H1 (cell line): Measurements from ENCODE around the gene ABCF3. TPM values are rescaled to one million over a fixed set of nuclear protein-coding genes. Genes with fewer than 3 reads are reported as not detected.

Experiments
- CTCF ChIA-PET: fragments of 300-600 bp; sonication (Branson Sonifier 250); formaldehyde crosslinking; loops from one replicate; lab custom pipeline; 2021; ENCODE audit not compliant: partially characterized antibody; lab: Charles Lee
- POLR2A ChIA-PET: fragments of 300-600 bp; sonication (Branson Sonifier 250); formaldehyde crosslinking; loops from one replicate; lab custom pipeline; 2021; ENCODE audit warnings: inconsistent platforms; ENCODE audit not compliant: partially characterized antibody; lab: Charles Lee
- DNase-seq, 2 experiments: peaks; one replicate each; pipeline versions ENCODE4 v3.0.0 to v3.0.0-alpha.2; 2010 to 2022; ENCODE audit warnings: low spot score in 2 of 2, low read depth in 1 of 2, mixed read lengths in 1 of 2
- FAIRE-seq: peaks from 2 replicates; lab custom pipeline; 2011; peaks lifted over from hg19 to GRCh38; lab: Jason Lieb, UNC
- H2AFZ ChIP-seq: 2 replicates; pipeline ENCODE4 v1.8.1; 2012; ENCODE audit warnings: low read length, inconsistent platforms
- H2AK5ac ChIP-seq: 2 replicates; pipeline ENCODE4 v1.6.1; 2013; ENCODE audit warnings: low read depth, low read length
- H2BK120ac ChIP-seq: replicated peaks from 2 replicates; pipeline ENCODE3; 2013; ENCODE audit warnings: low read depth, low read length, inconsistent platforms
- H2BK12ac ChIP-seq: 2 replicates; pipeline ENCODE4 v1.6.1; 2013; ENCODE audit warnings: low read depth, low read length
- H2BK15ac ChIP-seq: 2 replicates; pipeline ENCODE4 v1.6.1; 2013; ENCODE audit warnings: low read length
- H2BK20ac ChIP-seq: 2 replicates; pipeline ENCODE4 v1.6.1; 2013; ENCODE audit warnings: low read length
- H2BK5ac ChIP-seq: 2 replicates; pipeline ENCODE4 v1.6.1; 2013; ENCODE audit warnings: low read depth, low read length
- H3K14ac ChIP-seq: 2 replicates; pipeline ENCODE4 v1.6.1; 2013; ENCODE audit warnings: inconsistent platforms; ENCODE audit not compliant: insufficient read length
- H3K18ac ChIP-seq: 2 replicates; pipeline ENCODE4 v1.6.1; 2013; ENCODE audit warnings: low read length; ENCODE audit errors: extremely low read depth
- H3K23ac ChIP-seq: 2 replicates; pipeline ENCODE4 v1.6.1; 2013; ENCODE audit warnings: inconsistent platforms; ENCODE audit not compliant: insufficient read length
- H3K23me2 ChIP-seq: 2 replicates; pipeline ENCODE4 v1.6.1; 2013; ENCODE audit warnings: low read depth, low read length
- H3K27ac ChIP-seq: 2 replicates; pipeline ENCODE4 v1.6.1; 2011; ENCODE audit warnings: low read depth, low read length, inconsistent platforms
- H3K27me3 ChIP-seq, 4 experiments: replicated peaks in 1 of 4; 1 replicate in 1 of 4; 2 replicates in 3 of 4; pipeline versions ENCODE4 v1.6.1 to v1.8.1; 2011 to 2013; ENCODE audit warnings: low read length in 3 of 4, mild to moderate bottlenecking in 3 of 4, inconsistent platforms in 2 of 4, mixed read lengths in 2 of 4, moderate library complexity in 1 of 4; ENCODE audit not compliant: control insufficient read depth in 3 of 4, insufficient read depth in 3 of 4; ENCODE audit errors: extremely low read depth in 1 of 4
- H3K36me3 ChIP-seq, 4 experiments: 2 replicates each; pipeline versions ENCODE4 v1.6.1 to v1.8.1; 2011 to 2013; ENCODE audit warnings: mild to moderate bottlenecking in 4 of 4, low read length in 3 of 4, moderate library complexity in 2 of 4, control low read depth in 1 of 4, inconsistent platforms in 1 of 4; ENCODE audit not compliant: insufficient read depth in 4 of 4, control insufficient read depth in 2 of 4
- H3K4ac ChIP-seq: replicated peaks from 2 replicates; pipeline ENCODE3; 2013; ENCODE audit warnings: low read length, low read depth, mixed read lengths, inconsistent platforms; ENCODE audit not compliant: insufficient read length
- H3K4me1 ChIP-seq, 4 experiments: replicated peaks in 1 of 4; 1 replicate in 1 of 4; 2 replicates in 3 of 4; pipeline versions ENCODE4 v1.6.1 to v1.8.1; 2011 to 2013; ENCODE audit warnings: low read length in 3 of 4, inconsistent platforms in 2 of 4, mixed read lengths in 1 of 4; ENCODE audit not compliant: insufficient read depth in 4 of 4, control insufficient read depth in 3 of 4
- H3K4me2 ChIP-seq, 2 experiments: 2 replicates each; pipeline versions ENCODE4 v1.6.1 to v1.8.1; 2011 to 2013; ENCODE audit warnings: low read depth in 2 of 2, low read length in 2 of 2, control low read depth in 1 of 2, inconsistent platforms in 1 of 2, mild to moderate bottlenecking in 1 of 2; ENCODE audit not compliant: insufficient read depth in 1 of 2
- H3K4me3 ChIP-seq, 4 experiments: fragments of 200-600, 300-600 bp in 1 of 4; sonication (generic), shearing (Covaris generic), sonication (Bioruptor Twin) in 1 of 4; 2 replicates each; pipeline versions ENCODE4 v1.5.1 to v1.8.1; 2011 to 2016; ENCODE audit warnings: low read length in 4 of 4, low read depth in 3 of 4, control low read depth in 2 of 4, inconsistent platforms in 2 of 4, mild to moderate bottlenecking in 2 of 4, mixed read lengths in 1 of 4, moderate library complexity in 1 of 4; ENCODE audit not compliant: insufficient read depth in 2 of 4; ENCODE audit errors: extremely low read depth in 1 of 4
- H3K56ac ChIP-seq: replicated peaks from 2 replicates; pipeline ENCODE3; 2013; ENCODE audit warnings: low read depth, mild to moderate bottlenecking, mixed read lengths, low read length, inconsistent platforms; ENCODE audit not compliant: insufficient read length
- H3K79me1 ChIP-seq: 2 replicates; pipeline ENCODE4 v1.6.1; 2013; ENCODE audit warnings: low read depth, low read length, control low read depth
- H3K79me2 ChIP-seq, 2 experiments: 2 replicates each; pipeline versions ENCODE4 v1.6.1 to v1.8.1; 2012 to 2013; ENCODE audit warnings: low read length in 2 of 2, mild to moderate bottlenecking in 2 of 2, inconsistent platforms in 1 of 2; ENCODE audit not compliant: insufficient read depth in 2 of 2, control insufficient read depth in 1 of 2
- H3K9ac ChIP-seq, 4 experiments: replicated peaks in 1 of 4; 1 replicate in 1 of 4; 2 replicates in 3 of 4; pipeline versions ENCODE4 v1.6.1 to v1.8.1; 2011 to 2013; ENCODE audit warnings: low read depth in 3 of 4, low read length in 3 of 4, control low read depth in 2 of 4, mild to moderate bottlenecking in 2 of 4, moderate library complexity in 2 of 4, inconsistent platforms in 1 of 4; ENCODE audit errors: extremely low read depth in 1 of 4
- H3K9me3 ChIP-seq, 2 experiments: 2 replicates each; pipeline versions ENCODE4 v1.6.1 to v1.8.1; 2012 to 2013; ENCODE audit warnings: mild to moderate bottlenecking in 2 of 2, moderate library complexity in 2 of 2, control low read depth in 1 of 2, inconsistent platforms in 1 of 2, low read depth in 1 of 2, low read length in 1 of 2, mixed read lengths in 1 of 2; ENCODE audit not compliant: insufficient read depth in 2 of 2
- H4K20me1 ChIP-seq, 2 experiments: replicated peaks in 1 of 2; 2 replicates each; pipeline versions ENCODE3 to v1.8.1; 2011 to 2013; ENCODE audit warnings: inconsistent platforms in 2 of 2, low read length in 2 of 2, mild to moderate bottlenecking in 1 of 2; ENCODE audit not compliant: insufficient read depth in 2 of 2, control insufficient read depth in 1 of 2
- H4K5ac ChIP-seq: 2 replicates; pipeline ENCODE4 v1.6.1; 2013; ENCODE audit warnings: low read length, low read depth, mixed read lengths, inconsistent platforms; ENCODE audit not compliant: insufficient read length
- H4K8ac ChIP-seq: 2 replicates; pipeline ENCODE4 v1.8.0; 2013; ENCODE audit warnings: mild to moderate bottlenecking, moderate library complexity, low read length, inconsistent platforms; ENCODE audit not compliant: insufficient read depth; ENCODE audit errors: extremely low read depth
- H4K91ac ChIP-seq: replicated peaks from 2 replicates; pipeline ENCODE3; 2013; ENCODE audit warnings: low read length, mixed read lengths, inconsistent platforms; ENCODE audit not compliant: insufficient read length
- SIN3A ChIP-seq, 2 experiments: IDR thresholded peaks in 1 of 2; conservative IDR thresholded peaks in 1 of 2; 2 replicates each; pipeline ENCODE4 v1.6.1; 2011 to 2012; ENCODE audit warnings: low read length in 2 of 2, improper control_type of control experiment in 1 of 2, low read depth in 1 of 2, mild to moderate bottlenecking in 1 of 2
- TAF1 ChIP-seq: IDR thresholded peaks from 2 replicates; pipeline ENCODE4 v1.6.1; 2011; ENCODE audit warnings: mild to moderate bottlenecking, low read depth, low read length
- WGBS, 2 experiments: shearing (Covaris generic) in 1 of 2; methylation state at CpG; one replicate each; pipeline versions ENCODE4 v1.1.6 to v1.1.7; 2013 to 2015; ENCODE audit warnings: low lambda C conversion rate in 2 of 2, mixed read lengths in 2 of 2, inconsistent platforms in 1 of 2, low coverage in 1 of 2, missing lambda C conversion rate in 1 of 2; ENCODE audit not compliant: insufficient replicate concordance in 2 of 2, insufficient coverage in 1 of 2, insufficient read length in 1 of 2; ENCODE audit errors: extremely low coverage in 1 of 2, missing lambda C conversion rate in 1 of 2; 5-methylcytosine and 5-hydroxymethylcytosine counted together
- polyA plus RNA-seq, 7 experiments: library from polyadenylated mRNA; depleted of rRNA in 3 of 7; stranded (reverse) in 5 of 7; unstranded in 2 of 7; fragments of >200 nt in 5 of 7; fragments of 200-250 nt in 2 of 7; gene quantifications; 1 replicate in 5 of 7; 2 replicates in 1 of 7; 4 replicates in 1 of 7; pipeline versions ENCODE4 v1.2.1 to v1.2.3, GENCODE V29; 2011 to 2013; ENCODE audit warnings: missing spikeins in 2 of 7, mixed read lengths in 2 of 7
- total RNA-seq: library from RNA; stranded (reverse); fragmentation: NEBNext Ultra II Directional; extraction: Animal tissue kit (Norgen Biotek cat#: 25700); gene quantifications from 2 replicates; pipeline ENCODE4 v1.2.1, GENCODE V29; 2021

ABCF3 gene
- total and polyA plus RNA-seq, 2 of the 8 experiments (the other 6 are each of a cell fraction or from before 2014, with no cell fraction given): 51.6 to 57.8 TPM

DNA sequence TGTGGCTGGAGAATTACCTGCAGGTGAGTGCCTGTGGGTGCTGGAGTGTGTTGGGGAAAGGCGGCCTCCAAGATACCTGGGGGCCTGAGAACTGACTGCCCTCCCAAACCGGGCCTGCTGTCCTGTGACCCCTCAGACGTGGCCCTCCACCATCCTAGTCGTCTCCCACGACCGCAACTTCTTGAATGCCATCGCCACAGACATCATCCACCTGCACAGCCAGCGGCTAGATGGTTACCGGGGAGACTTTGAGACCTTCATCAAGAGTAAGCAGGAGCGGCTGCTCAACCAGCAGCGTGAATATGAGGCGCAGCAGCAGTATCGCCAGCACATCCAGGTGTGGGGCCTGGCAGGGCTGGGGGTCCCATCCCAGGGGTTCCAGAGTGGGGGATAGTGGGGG, 3.4 kb downstream of the ABCF3 start:
- FAIRE-seq: no peak
- H2BK120ac ChIP-seq: no peak overlapping the region
- H3K4me2 ChIP-seq: no peak overlapping the region
- H3K79me2 ChIP-seq: peaks cover 6 to 27% of the 10 kb centered on the region in 2 experiments; a peak in 3 of 4 replicates
- H2AK5ac ChIP-seq: no peak overlapping the region
- H4K5ac ChIP-seq: no peak overlapping the region
- peaks cover 15% of the 10 kb centered on the region for H3K23me2 ChIP-seq
- ChIA-PET POLR2A (interaction anchor here (1.2 kb wide), 1 partner anchor 11 kb away, joined by 3 read pairs; no protein-coding TSS in a partner anchor), CTCF (interaction anchor here (0.5 to 0.7 kb wide), 2 partner anchors 41 to 1435 kb away, joined by 3 read pairs; no protein-coding TSS in a partner anchor)
- H3K56ac ChIP-seq: no peak overlapping the region
- peaks cover 10% of the 10 kb centered on the region for H3K79me1 ChIP-seq
- H3K4me3 ChIP-seq: no peak overlapping the region
- no peak overlapping the region for H2BK12ac ChIP-seq
- H2BK15ac ChIP-seq: no peak overlapping the region
- no peaks in the 10 kb centered on the region; a peak in 1 of 4 replicates for H3K9me3 ChIP-seq
- H4K20me1 ChIP-seq: peaks cover 3 to 14% of the 10 kb centered on the region in 2 experiments
- TF ChIP-seq SIN3A (conservative IDR thresholded peaks at IDR 0.05 in 1 of 2, IDR thresholded peaks at IDR 0.05 in 1 of 2; ENCODE audit: low read depth in 1 of 2, low read length in 2 of 2) (no peak), TAF1 (no peak)
- no peak overlapping the region for H3K27ac ChIP-seq
- H3K4me1 ChIP-seq: peaks cover 0 to 8% (median 5%) of the 10 kb centered on the region in 4 experiments; a peak in 6 of 7 replicates
- no peak overlapping the region for H3K23ac ChIP-seq
- no peak for DNase-seq
- 92% methylated on average over 12 of the region's 13 CpGs; no CpG with 5 or more reads in 1 of the 2 experiments for WGBS, 2 experiments
- no peak overlapping the region for H3K14ac ChIP-seq
- H3K36me3 ChIP-seq: peaks cover 17 to 60% (median 34%) of the 10 kb centered on the region in 4 experiments
- no peaks in the 10 kb centered on the region; a peak in 1 of 7 replicates for H3K27me3 ChIP-seq
- H3K18ac ChIP-seq: no peak overlapping the region
- H4K8ac ChIP-seq: no peak overlapping the region
- H2AFZ ChIP-seq: no peak overlapping the region
- H2BK5ac ChIP-seq: no peak overlapping the region
- no peak overlapping the region for H4K91ac ChIP-seq
- H2BK20ac ChIP-seq: no peak overlapping the region
- H3K9ac ChIP-seq: no peak overlapping the region
- no peak overlapping the region for H3K4ac ChIP-seq
